CD4-positive, CD25-positive, alpha-beta regulatory T cell (primary cell): ENCODE data around the gene MSI2. TPM values are rescaled to one million over a fixed set of nuclear protein-coding genes. Genes with fewer than 3 reads are reported as not detected.
A peak's percentile ranks its signal among the peaks of the same experiment; 100 is the strongest.

Source experiments
- ATAC-seq, 2 donors: fragments of 150-1000 bp; cut with Tn5 transposase; one replicate each; pipeline ENCODE4 v1.10.0; 2021; ENCODE audit warnings: low read depth in 2 of 2, moderate number of reproducible peaks in 2 of 2, moderate library complexity in 1 of 2
- DNase-seq, 3 donors: peaks; one replicate each; pipeline versions ENCODE4 v3.0.0 to v3.0.0-alpha.2; 2012 to 2022; ENCODE audit warnings: mixed read lengths in 1 of 3
- H3K27ac ChIP-seq: one replicate; pipeline ENCODE4 v1.7.0; 2013; ENCODE audit warnings: mild to moderate bottlenecking, low read length; ENCODE audit not compliant: insufficient read depth, poor library complexity, severe bottlenecking
- H3K27me3 ChIP-seq: one replicate; pipeline ENCODE4 v1.7.0; 2013; ENCODE audit warnings: low read length; ENCODE audit not compliant: control insufficient read depth, insufficient read depth
- H3K36me3 ChIP-seq: one replicate; pipeline ENCODE4 v1.7.0; 2013; ENCODE audit warnings: mild to moderate bottlenecking, low read length, moderate library complexity; ENCODE audit not compliant: control insufficient read depth, insufficient read depth
- H3K4me1 ChIP-seq: 2 replicates; pipeline ENCODE4 v1.7.0; 2013; ENCODE audit warnings: mild to moderate bottlenecking, low read length; ENCODE audit not compliant: insufficient read depth, control insufficient read depth, poor library complexity, severe bottlenecking
- H3K4me3 ChIP-seq: one replicate; pipeline ENCODE4 v1.7.0; 2013; ENCODE audit warnings: low read depth, mild to moderate bottlenecking, low read length, moderate library complexity
- H3K9me3 ChIP-seq, 2 experiments: 1 replicate in 1 of 2; 2 replicates in 1 of 2; pipeline ENCODE4 v1.7.0; 2013; ENCODE audit warnings: low read length in 2 of 2, mild to moderate bottlenecking in 1 of 2, moderate library complexity in 1 of 2; ENCODE audit not compliant: control insufficient read depth in 2 of 2
- H3K27ac Mint-ChIP-seq, 3 donors: one replicate each; pipeline ENCODE4 v1.8.0; 2020 to 2022; ENCODE audit warnings: mild to moderate bottlenecking in 3 of 3, mixed read lengths in 3 of 3, moderate library complexity in 2 of 3
- H3K27me3 Mint-ChIP-seq: one replicate; pipeline ENCODE4 v1.8.0; 2022; ENCODE audit warnings: mild to moderate bottlenecking, mixed read lengths
- H3K36me3 Mint-ChIP-seq: one replicate; pipeline ENCODE4 v1.8.0; 2020; ENCODE audit warnings: mixed read lengths
- H3K4me1 Mint-ChIP-seq, 4 donors: one replicate each; pipeline ENCODE4 v1.8.0; 2020 to 2022; ENCODE audit warnings: mixed read lengths in 4 of 4, mild to moderate bottlenecking in 1 of 4
- H3K4me3 Mint-ChIP-seq, 4 donors: one replicate each; pipeline ENCODE4 v1.8.0; 2020 to 2022; ENCODE audit warnings: mild to moderate bottlenecking in 4 of 4, mixed read lengths in 4 of 4, moderate library complexity in 3 of 4
- H3K9me3 Mint-ChIP-seq, 7 donors: one replicate each; pipeline ENCODE4 v1.8.0; 2020 to 2022; ENCODE audit warnings: mixed read lengths in 7 of 7, mild to moderate bottlenecking in 3 of 7, moderate library complexity in 2 of 7
- polyA plus RNA-seq, 4 donors: library from polyadenylated mRNA; unstranded; fragments of 300-500 nt; fragmentation: Illumina TruSeq; gene quantifications; one replicate each; pipeline ENCODE4 v1.2.3, GENCODE V29; 2021
- total RNA-seq: library from RNA; stranded (reverse); gene quantifications from one replicate; pipeline ENCODE4 v1.2.3, GENCODE V29; 2022

MSI2 gene
- total and polyA plus RNA-seq, 5 donors from 2014 or later: 3.2 to 177 (median 3.4) TPM

DNA sequence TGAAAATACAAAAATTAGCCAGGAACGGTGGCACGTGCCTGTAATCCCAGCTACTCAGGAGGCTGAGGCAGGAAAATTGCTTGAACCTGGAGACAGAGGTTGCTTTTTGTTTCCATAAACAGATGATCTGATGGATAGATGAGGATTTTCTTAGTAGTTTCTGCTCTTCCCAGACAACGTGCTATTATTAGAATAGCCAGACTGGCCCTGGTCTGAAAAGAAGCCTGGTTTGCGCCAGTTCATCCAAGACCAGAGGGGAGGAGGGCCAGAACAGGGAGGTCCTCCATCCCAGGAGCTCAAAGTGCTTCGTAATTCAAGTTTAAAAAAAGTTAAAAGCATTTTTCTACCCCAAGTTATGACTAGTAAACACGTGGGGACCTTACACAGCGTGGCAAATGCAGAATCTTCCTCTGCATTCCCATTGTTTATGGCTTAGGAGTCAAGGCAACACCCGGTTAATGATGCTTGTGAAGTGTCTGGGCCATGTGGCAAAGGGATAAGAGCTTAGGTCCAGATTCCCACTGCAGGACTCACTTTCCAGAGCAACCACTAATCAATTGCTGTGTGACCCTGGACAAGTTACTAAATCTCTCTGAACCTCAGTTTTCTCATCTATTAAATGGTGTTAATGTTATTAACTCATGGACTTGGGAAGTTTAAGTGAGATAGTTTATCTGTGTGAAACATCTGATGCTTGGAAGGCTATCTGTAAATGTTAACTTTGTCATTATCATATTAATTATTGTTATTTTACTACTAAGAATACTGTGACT lies 283.4 kb downstream of the MSI2 start:
- Mint-ChIP-seq H3K9me3 (no peaks in the 10 kb centered on the region), H3K4me3 (no peak overlapping the region), H3K36me3 (peaks cover 18% of the 10 kb centered on the region), H3K27me3 (no peaks in the 10 kb centered on the region), H3K27ac (no peak overlapping the region), H3K4me1 (peaks cover 22 to 61% (median 52%) of the 10 kb centered on the region in 4 donors)
- no peak overlapping the region for H3K27ac ChIP-seq
- H3K36me3 ChIP-seq: no peaks in the 10 kb centered on the region
- no peak for DNase-seq
- H3K27me3 ChIP-seq: no peaks in the 10 kb centered on the region
- no peak for ATAC-seq
- no peak overlapping the region for H3K4me3 ChIP-seq
- no peaks in the 10 kb centered on the region for H3K9me3 ChIP-seq
- H3K4me1 ChIP-seq: peaks cover 23% of the 10 kb centered on the region

DNA sequence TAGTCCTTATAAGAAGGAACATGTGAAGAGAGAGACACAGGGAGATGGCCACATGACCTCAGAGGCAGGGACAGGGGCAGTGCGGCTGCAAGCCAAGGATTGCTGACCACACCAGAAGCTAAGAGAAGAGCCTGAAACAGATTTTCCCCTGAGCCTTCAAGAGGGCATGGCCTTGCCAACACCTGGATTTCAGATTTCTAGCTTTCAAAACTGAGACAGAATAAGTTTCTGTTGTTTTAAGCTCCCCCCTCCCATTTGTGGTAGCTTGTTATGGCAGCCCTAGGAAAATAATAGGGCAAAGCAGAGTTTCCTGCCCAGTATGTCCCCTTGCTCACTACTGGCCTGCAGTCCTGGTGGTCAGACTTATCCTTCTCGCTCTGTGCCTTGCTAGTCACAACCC lies 284.3 kb downstream of the MSI2 start:
- H3K4me3 Mint-ChIP-seq: no peak overlapping the region
- no peaks in the 10 kb centered on the region for H3K27me3 Mint-ChIP-seq
- H3K27ac Mint-ChIP-seq: no peak overlapping the region
- no peak overlapping the region for H3K4me3 ChIP-seq
- H3K9me3 Mint-ChIP-seq: no peaks in the 10 kb centered on the region
- H3K4me1 ChIP-seq: peaks cover 25% of the 10 kb centered on the region
- peaks cover 29 to 59% (median 53%) of the 10 kb centered on the region in 4 donors for H3K4me1 Mint-ChIP-seq
- H3K27ac ChIP-seq: no peak overlapping the region
- H3K36me3 ChIP-seq: no peaks in the 10 kb centered on the region
- no peaks in the 10 kb centered on the region for H3K27me3 ChIP-seq
- no peak for DNase-seq
- ATAC-seq: no peak
- H3K9me3 ChIP-seq: no peaks in the 10 kb centered on the region
- peaks cover 18% of the 10 kb centered on the region for H3K36me3 Mint-ChIP-seq

DNA sequence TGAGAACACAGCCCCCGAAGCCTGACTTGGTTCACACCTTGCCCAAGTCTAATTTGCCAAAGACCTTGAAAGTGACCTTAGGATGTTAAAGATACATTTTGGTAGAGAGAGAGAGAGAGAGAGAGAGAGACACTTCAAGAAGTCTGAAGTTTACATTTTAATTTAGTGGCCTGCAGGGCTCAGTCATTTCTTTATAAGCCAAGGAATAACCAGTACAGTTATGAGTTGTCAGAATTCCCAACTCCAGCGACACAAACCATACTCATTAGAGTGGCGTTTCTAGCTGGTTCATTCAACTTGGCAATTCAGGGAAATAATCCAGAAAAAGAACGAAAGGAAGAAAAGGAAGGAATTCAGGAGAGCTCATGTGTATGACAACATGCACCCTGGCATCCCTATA lies 284.7 kb downstream of the MSI2 start:
- H3K27ac Mint-ChIP-seq: no peak overlapping the region
- peaks cover 18% of the 10 kb centered on the region for H3K36me3 Mint-ChIP-seq
- Histone ChIP-seq H3K27me3 (no peaks in the 10 kb centered on the region), H3K4me3 (no peak overlapping the region), H3K36me3 (no peaks in the 10 kb centered on the region), H3K27ac (no peak overlapping the region), H3K9me3 (no peaks in the 10 kb centered on the region), H3K4me1 (peaks cover 25% of the 10 kb centered on the region)
- H3K9me3 Mint-ChIP-seq: no peaks in the 10 kb centered on the region
- H3K27me3 Mint-ChIP-seq: no peaks in the 10 kb centered on the region
- DNase-seq: no peak
- H3K4me3 Mint-ChIP-seq: no peak overlapping the region
- peaks cover 31 to 55% (median 51%) of the 10 kb centered on the region in 4 donors for H3K4me1 Mint-ChIP-seq
- no peak for ATAC-seq

DNA sequence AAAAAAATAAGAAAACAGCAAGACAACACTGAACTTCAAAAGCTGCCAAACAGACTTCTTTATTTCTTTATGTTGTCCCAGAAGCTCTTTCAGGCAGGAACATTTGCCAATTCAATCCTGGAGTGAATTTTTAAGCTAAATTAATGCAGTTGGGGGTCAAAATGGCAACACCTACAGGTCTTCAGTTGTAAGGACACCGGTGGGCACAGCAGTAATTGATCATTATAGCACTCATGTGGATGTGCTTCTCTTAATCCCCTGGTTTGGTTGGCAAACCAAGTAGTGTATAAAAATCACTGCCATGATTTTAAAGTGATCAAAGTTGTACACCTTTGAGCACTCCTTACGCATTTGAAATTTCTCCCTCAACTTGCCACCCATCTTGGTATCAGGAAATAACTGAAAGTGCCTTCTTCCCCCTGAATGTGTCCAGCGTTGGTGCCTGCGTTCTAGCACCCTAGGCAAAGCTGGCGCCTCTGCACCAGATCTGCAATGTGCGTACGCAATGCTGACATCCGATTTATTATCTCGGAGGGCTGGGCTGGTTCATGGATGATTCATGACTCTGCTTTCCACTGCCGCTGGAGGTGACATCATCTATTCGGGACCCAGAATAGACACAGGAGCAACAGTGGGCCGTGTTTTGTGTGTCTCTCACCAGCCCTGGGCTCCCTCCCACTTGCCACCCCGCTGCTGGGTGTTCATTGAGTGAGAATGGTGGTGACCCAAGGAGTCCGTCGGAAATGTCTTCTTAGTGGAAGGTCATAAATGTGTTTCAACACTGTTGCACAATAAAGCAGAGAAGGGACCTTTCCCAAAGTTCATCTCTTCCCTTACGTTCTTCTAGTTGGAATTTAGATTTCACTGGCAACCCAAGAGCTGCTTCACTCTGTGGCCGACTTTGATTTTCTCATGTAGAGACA lies 285.4 kb downstream of the MSI2 start:
- H3K27me3 Mint-ChIP-seq: no peaks in the 10 kb centered on the region
- no peak overlapping the region for H3K4me3 ChIP-seq
- H3K4me1 Mint-ChIP-seq: peaks cover 31 to 49% (median 48%) of the 10 kb centered on the region in 4 donors
- H3K9me3 Mint-ChIP-seq: no peaks in the 10 kb centered on the region
- ATAC-seq (no peak), DNase-seq (no peak)
- H3K4me1 ChIP-seq: peaks cover 25% of the 10 kb centered on the region
- H3K36me3 Mint-ChIP-seq: peaks cover 18% of the 10 kb centered on the region
- no peak overlapping the region for H3K4me3 Mint-ChIP-seq
- no peaks in the 10 kb centered on the region for H3K9me3 ChIP-seq
- H3K27ac ChIP-seq: no peak overlapping the region
- H3K27me3 ChIP-seq: no peaks in the 10 kb centered on the region
- peak overlapping the region in 1 of 3 donors; percentile 60 for H3K27ac Mint-ChIP-seq
- H3K36me3 ChIP-seq: no peaks in the 10 kb centered on the region

DNA sequence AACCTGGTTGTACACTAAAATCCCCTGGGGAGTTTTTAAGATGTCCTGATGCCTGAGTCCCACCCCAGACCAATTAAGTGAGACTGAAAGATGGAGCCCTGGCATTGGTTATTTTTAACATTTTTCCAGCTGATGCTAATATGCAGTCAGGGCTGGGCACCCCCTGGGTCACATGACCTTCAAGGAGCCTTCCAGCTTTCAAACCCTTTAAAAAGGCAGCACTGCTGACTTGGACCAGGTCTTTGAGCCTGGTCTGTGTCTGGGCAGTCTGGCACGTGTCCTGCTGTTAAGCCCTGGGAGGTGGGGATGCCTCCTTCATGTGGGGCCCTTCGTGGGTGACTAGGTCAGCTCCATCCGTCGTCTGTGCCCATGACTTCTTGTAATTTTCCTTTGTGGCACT lies 286.2 kb downstream of the MSI2 start:
- H3K36me3 ChIP-seq: no peaks in the 10 kb centered on the region
- H3K4me3 ChIP-seq: no peak overlapping the region
- no peak for DNase-seq
- Mint-ChIP-seq H3K9me3 (no peaks in the 10 kb centered on the region), H3K4me1 (peaks cover 29 to 50% (median 47%) of the 10 kb centered on the region in 4 donors), H3K4me3 (no peak overlapping the region), H3K27me3 (no peaks in the 10 kb centered on the region), H3K27ac (peak overlapping the region in 2 of 3 donors; percentile 60 to 64), H3K36me3 (peaks cover 24% of the 10 kb centered on the region)
- H3K27me3 ChIP-seq: no peaks in the 10 kb centered on the region
- ATAC-seq: no peak
- H3K4me1 ChIP-seq: peaks cover 21% of the 10 kb centered on the region
- H3K27ac ChIP-seq: no peak overlapping the region
- no peaks in the 10 kb centered on the region for H3K9me3 ChIP-seq

DNA sequence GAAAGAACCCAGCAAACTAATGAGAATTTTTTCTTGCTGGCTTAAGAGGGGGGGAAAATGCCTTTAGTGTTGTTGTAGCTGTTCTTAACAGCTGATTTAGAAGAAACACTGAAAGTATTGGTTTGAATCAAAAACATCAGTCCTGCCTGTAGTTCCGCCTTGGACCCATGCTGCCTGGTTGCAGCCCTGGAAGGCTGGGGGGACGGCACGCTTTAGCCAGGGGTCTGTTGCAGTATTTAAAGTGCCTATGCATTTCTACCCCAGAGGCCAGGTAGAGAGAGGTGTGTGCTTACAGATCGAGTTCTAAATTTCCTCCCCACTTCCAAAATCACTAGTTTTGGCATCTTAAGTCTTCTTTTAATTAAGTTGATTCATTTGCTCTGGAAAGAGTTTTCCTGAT lies 286.9 kb downstream of the MSI2 start:
- Mint-ChIP-seq H3K36me3 (peaks cover 24% of the 10 kb centered on the region), H3K4me3 (no peak overlapping the region), H3K27ac (peak overlapping the region in 2 of 3 donors; percentile 5 to 64), H3K4me1 (peaks cover 24 to 50% (median 43%) of the 10 kb centered on the region in 4 donors), H3K9me3 (no peaks in the 10 kb centered on the region), H3K27me3 (no peaks in the 10 kb centered on the region)
- Histone ChIP-seq H3K27ac (no peak overlapping the region), H3K4me1 (peaks cover 13% of the 10 kb centered on the region), H3K36me3 (no peaks in the 10 kb centered on the region), H3K9me3 (no peaks in the 10 kb centered on the region), H3K27me3 (no peaks in the 10 kb centered on the region), H3K4me3 (no peak overlapping the region)
- DNase-seq: no peak
- ATAC-seq: no peak

DNA sequence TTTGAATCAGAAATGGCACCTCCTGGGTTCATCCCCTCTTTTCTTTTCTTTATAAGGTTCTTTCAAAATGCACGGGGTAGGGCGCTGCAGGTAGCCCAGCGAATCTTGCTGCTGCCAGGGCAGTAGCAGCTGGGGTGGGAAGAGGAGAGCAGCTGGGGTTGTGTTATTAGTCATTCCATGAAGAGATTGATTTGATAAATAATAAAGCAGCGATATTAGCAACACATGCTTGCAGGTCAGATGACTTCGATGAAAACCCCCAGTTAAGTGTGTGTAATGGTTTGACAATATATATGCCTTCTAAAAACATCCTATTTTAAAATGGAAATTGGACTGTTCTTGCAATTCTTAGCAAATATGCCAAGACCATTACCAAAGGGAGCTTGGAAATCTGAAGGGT lies 288.1 kb downstream of the MSI2 start:
- Histone ChIP-seq H3K27me3 (no peaks in the 10 kb centered on the region), H3K27ac (no peak overlapping the region), H3K4me3 (no peak overlapping the region), H3K4me1 (peaks cover 12% of the 10 kb centered on the region), H3K9me3 (no peaks in the 10 kb centered on the region), H3K36me3 (no peaks in the 10 kb centered on the region)
- Mint-ChIP-seq H3K9me3 (no peaks in the 10 kb centered on the region), H3K4me1 (peaks cover 24 to 54% (median 44%) of the 10 kb centered on the region in 4 donors), H3K4me3 (peak overlapping the region in 1 of 4 donors; percentile 6), H3K36me3 (peaks cover 24% of the 10 kb centered on the region), H3K27ac (peak overlapping the region in 1 of 3 donors; percentile 64), H3K27me3 (no peaks in the 10 kb centered on the region)
- ATAC-seq (peak in 1 of 2 donors; percentile 34), DNase-seq (peak in 1 of 3 donors; percentile 26)
